ENCODE measurements around the gene RETNLB.

GRCh38 chr3:108724101-108724500 is 33.1 kb downstream of the RETNLB start:
- TF ChIP-seq CTCF (IDR thresholded peaks at IDR 0.05; ENCODE audit: low read depth, low read length, missing input control), result no peak
- no peak for TF ChIP-seq RAD21 (IDR thresholded peaks at IDR 0.05)
- no peak for TF ChIP-seq REST (IDR thresholded peaks at IDR 0.05)
- TF ChIP-seq SP1 (IDR thresholded peaks at IDR 0.05), result no peak
- TF ChIP-seq GABPA (IDR thresholded peaks at IDR 0.05 in 1 of 2, conservative IDR thresholded peaks at IDR 0.05 in 1 of 2), result no peak
- TF ChIP-seq JUND (IDR thresholded peaks at IDR 0.05), result no peak
- TF ChIP-seq MAX (IDR thresholded peaks at IDR 0.05), result no peak
- TF ChIP-seq YY1 (IDR thresholded peaks at IDR 0.05), result no peak
- no peak for TF ChIP-seq ATF3 (IDR thresholded peaks at IDR 0.05)
- TF ChIP-seq HNF4G (IDR thresholded peaks at IDR 0.05), result no peak
